ENCODE measurements around the gene CHL1. TPM values are rescaled to one million over a fixed set of nuclear protein-coding genes. Genes with fewer than 3 reads are reported as not detected.

CHL1 gene
- total RNA-seq, 3 donors from 2014 or later: 9.1 to 48.8 (median 9.3) TPM

DNA sequence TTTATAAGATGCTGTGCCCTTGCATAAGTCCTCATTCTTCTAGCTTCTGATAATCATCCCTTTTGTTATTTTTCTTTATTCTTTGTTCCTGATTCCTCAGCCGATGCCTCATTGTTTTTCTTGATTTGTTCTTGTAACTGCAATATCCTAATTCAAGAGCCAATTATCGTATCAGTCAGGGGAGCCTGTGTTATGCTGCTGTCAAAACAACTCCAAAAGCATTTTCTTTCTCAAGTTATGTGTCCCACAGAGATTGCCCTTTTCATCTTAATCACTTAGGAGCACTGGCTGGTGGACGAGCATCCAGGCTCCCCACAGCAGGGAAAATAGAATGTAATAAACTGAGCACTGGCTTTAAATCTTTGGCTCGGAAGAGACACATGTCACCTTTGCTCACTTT, 207.3 kb downstream of the CHL1 start:
- no peak overlapping the region for H3K4me3 ChIP-seq
- intact Hi-C loops (cut with DNase I, micrococcal nuclease): no loop called here
- no peaks in the 10 kb centered on the region for H3K36me3 ChIP-seq (ENCODE audit: low read depth)
- H3K9me3 ChIP-seq: no peaks in the 10 kb centered on the region
- no peak for DNase-seq
- TF ChIP-seq, protein P1, sequence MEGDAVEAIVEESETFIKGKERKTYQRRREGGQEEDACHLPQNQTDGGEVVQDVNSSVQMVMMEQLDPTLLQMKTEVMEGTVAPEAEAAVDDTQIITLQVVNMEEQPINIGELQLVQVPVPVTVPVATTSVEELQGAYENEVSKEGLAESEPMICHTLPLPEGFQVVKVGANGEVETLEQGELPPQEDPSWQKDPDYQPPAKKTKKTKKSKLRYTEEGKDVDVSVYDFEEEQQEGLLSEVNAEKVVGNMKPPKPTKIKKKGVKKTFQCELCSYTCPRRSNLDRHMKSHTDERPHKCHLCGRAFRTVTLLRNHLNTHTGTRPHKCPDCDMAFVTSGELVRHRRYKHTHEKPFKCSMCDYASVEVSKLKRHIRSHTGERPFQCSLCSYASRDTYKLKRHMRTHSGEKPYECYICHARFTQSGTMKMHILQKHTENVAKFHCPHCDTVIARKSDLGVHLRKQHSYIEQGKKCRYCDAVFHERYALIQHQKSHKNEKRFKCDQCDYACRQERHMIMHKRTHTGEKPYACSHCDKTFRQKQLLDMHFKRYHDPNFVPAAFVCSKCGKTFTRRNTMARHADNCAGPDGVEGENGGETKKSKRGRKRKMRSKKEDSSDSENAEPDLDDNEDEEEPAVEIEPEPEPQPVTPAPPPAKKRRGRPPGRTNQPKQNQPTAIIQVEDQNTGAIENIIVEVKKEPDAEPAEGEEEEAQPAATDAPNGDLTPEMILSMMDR (IDR thresholded peaks at IDR 0.05): no peak
- no peaks in the 10 kb centered on the region for H3K4me1 ChIP-seq (ENCODE audit: low read depth)
- no peak for ATAC-seq

DNA sequence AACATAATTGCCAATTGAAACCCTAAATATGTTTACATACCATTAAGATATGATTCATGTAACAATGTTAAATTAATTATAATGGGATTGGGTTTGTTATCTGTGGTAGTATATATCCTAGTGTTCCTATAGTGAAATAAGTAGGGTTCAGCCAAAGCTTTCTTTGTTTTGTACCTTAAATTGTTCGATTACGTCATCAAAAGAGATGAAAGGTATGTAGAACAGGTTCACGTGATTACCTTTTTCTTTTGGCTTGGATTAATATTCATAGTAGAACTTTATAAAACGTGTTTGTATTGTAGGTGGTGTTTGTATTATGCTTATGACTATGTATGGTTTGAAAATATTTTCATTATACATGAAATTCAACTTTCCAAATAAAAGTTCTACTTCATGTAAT, 212.4 kb downstream of the CHL1 start:
- TF ChIP-seq, protein P1 (IDR thresholded peaks at IDR 0.05): no peak
- no peaks in the 10 kb centered on the region for H3K9me3 ChIP-seq
- ATAC-seq (no peak), DNase-seq (no peak)
- H3K36me3 ChIP-seq (ENCODE audit: low read depth): no peaks in the 10 kb centered on the region
- H3K4me1 ChIP-seq (ENCODE audit: low read depth): no peaks in the 10 kb centered on the region
- intact Hi-C loops (cut with DNase I, micrococcal nuclease): no loop called here
- H3K4me3 ChIP-seq: no peak overlapping the region

GRCh38 chr3:411226-411625, 214.7 kb downstream of the CHL1 start:
- H3K36me3 ChIP-seq (ENCODE audit: low read depth): no peaks in the 10 kb centered on the region
- intact Hi-C loops (cut with DNase I, micrococcal nuclease): no loop called here
- no peak for ATAC-seq
- H3K4me1 ChIP-seq (ENCODE audit: low read depth): no peaks in the 10 kb centered on the region
- no peaks in the 10 kb centered on the region for H3K9me3 ChIP-seq
- no peak overlapping the region for H3K4me3 ChIP-seq
- DNase-seq: no peak
- TF ChIP-seq, protein P1 (IDR thresholded peaks at IDR 0.05): no peak

- no peak for ATAC-seq
- Histone ChIP-seq H3K9me3 (no peaks in the 10 kb centered on the region), H3K36me3 (ENCODE audit: low read depth) (no peaks in the 10 kb centered on the region), H3K4me1 (ENCODE audit: low read depth) (no peaks in the 10 kb centered on the region), H3K4me3 (no peak overlapping the region)
- TF ChIP-seq, protein P1 (IDR thresholded peaks at IDR 0.05): no peak
- DNase-seq: no peak
- intact Hi-C loops (cut with DNase I, micrococcal nuclease): no loop called here
Observed at GRCh38 chr3:414063-414462, 217.5 kb downstream of the CHL1 start.

DNA sequence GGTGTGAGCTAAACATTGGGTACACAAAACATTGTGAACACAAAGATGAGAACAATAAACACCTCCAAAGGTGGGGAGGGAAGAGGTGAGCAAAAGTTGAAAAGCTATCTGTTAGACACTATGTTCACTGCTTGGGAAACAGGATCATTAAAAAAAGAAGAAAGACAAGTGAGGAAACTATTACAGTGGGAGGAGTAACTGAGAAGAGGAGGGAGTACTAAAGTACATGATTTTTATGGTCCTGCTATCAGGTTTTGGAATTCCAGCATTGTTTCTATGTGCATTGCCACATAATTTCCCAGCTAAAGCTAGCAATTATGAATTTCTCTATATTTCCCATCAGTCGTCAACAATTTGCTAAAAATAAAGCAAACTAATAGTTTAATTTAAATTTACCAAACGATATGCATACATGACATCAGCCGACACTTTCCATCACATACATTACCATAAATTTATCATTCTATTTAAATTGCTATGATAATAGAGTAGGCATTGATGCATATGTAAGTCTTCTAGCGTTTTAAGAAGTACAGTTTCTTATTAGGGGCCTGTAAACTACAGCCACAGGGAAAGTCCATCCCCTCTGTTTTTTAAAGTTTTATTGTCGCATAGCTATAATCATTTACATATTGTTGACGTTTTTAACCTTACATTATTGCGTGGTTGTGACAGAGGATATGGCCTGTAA, 221.8 kb downstream of the CHL1 start:
- ATAC-seq (no peak), DNase-seq (no peak)
- Histone ChIP-seq H3K4me3 (no peak overlapping the region), H3K4me1 (ENCODE audit: low read depth) (no peaks in the 10 kb centered on the region), H3K36me3 (ENCODE audit: low read depth) (no peaks in the 10 kb centered on the region), H3K9me3 (no peaks in the 10 kb centered on the region)
- intact Hi-C loops (cut with DNase I, micrococcal nuclease): no loop called here
- TF ChIP-seq, protein P1 (IDR thresholded peaks at IDR 0.05): no peak

GRCh38 chr3:420584-420983, 224.0 kb downstream of the CHL1 start:
- no peaks in the 10 kb centered on the region for H3K4me1 ChIP-seq (ENCODE audit: low read depth)
- intact Hi-C loops (cut with DNase I, micrococcal nuclease): no loop called here

More at GRCh38 chr3:420584-420983, 224.0 kb downstream of the CHL1 start:
- TF ChIP-seq, protein P1 (IDR thresholded peaks at IDR 0.05): no peak
- H3K36me3 ChIP-seq (ENCODE audit: low read depth): no peaks in the 10 kb centered on the region
- H3K9me3 ChIP-seq: no peaks in the 10 kb centered on the region
- H3K4me3 ChIP-seq: no peak overlapping the region
- no peak for DNase-seq
- no peak for ATAC-seq

Data from mucosa of descending colon (tissue), 3 donors.